ENCODE data around the gene CCDC34. TPM values are rescaled to one million over a fixed set of nuclear protein-coding genes. Genes with fewer than 3 reads are reported as not detected.

CCDC34 gene
- polyA plus RNA-seq, 1 experiment: 1.8 TPM

- Histone ChIP-seq H3K27me3 (ENCODE audit: control insufficient read depth, insufficient read depth, low read length) (no peaks in the 10 kb centered on the region), H3K4me3 (ENCODE audit: low read depth, low read length) (no peak overlapping the region), H3K36me3 (ENCODE audit: control insufficient read depth, insufficient read depth, low read length) (no peaks in the 10 kb centered on the region)
- DNase-seq (ENCODE audit: low read depth): no peak
- CTCF ChIA-PET: interaction anchor here (0.6 kb wide), 1 partner anchor 112 kb away, joined by 4 read pairs; no protein-coding TSS in a partner anchor
- TF ChIP-seq CTCF (IDR thresholded peaks at IDR 0.05; ENCODE audit: insufficient read depth, low read depth, low read length): no peak
- POLR2A ChIA-PET: interaction anchor here (0.6 to 0.7 kb wide), 2 partner anchors 13 to 1160 kb away, joined by 3 to 7 read pairs; no protein-coding TSS in a partner anchor
These were observed 6.3 kb downstream of the CCDC34 start for GRCh38 chr11:27356624-27357222.

- H3K4me3 ChIP-seq (ENCODE audit: low read depth, low read length): no peak overlapping the region
- POLR2A ChIA-PET: no interaction called here
- no peak for DNase-seq (ENCODE audit: low read depth)
- no peak for TF ChIP-seq CTCF (IDR thresholded peaks at IDR 0.05; ENCODE audit: insufficient read depth, low read depth, low read length)
- no peaks in the 10 kb centered on the region for H3K27me3 ChIP-seq (ENCODE audit: control insufficient read depth, insufficient read depth, low read length)
- CTCF ChIA-PET: no interaction called here
- no peaks in the 10 kb centered on the region for H3K36me3 ChIP-seq (ENCODE audit: control insufficient read depth, insufficient read depth, low read length)
These were observed 7.4 kb downstream of the CCDC34 start for GRCh38 chr11:27355575-27356104.

- CTCF ChIA-PET: interaction anchor here (0.6 kb wide), 1 partner anchor 10 kb away, joined by 3 read pairs; no protein-coding TSS in a partner anchor
- no peak overlapping the region for H3K4me3 ChIP-seq (ENCODE audit: low read depth, low read length)
- no peaks in the 10 kb centered on the region for H3K27me3 ChIP-seq (ENCODE audit: control insufficient read depth, insufficient read depth, low read length)
- POLR2A ChIA-PET: no interaction called here
- no peak for DNase-seq (ENCODE audit: low read depth)
- H3K36me3 ChIP-seq (ENCODE audit: control insufficient read depth, insufficient read depth, low read length): no peaks in the 10 kb centered on the region
- no peak for TF ChIP-seq CTCF (IDR thresholded peaks at IDR 0.05; ENCODE audit: insufficient read depth, low read depth, low read length)
These were observed 8.6 kb downstream of the CCDC34 start for GRCh38 chr11:27354359-27354965.

GRCh38 chr11:27353593-27354358 is 9.2 kb downstream of the CCDC34 start:
- POLR2A ChIA-PET: no interaction called here
- no peak for TF ChIP-seq CTCF (IDR thresholded peaks at IDR 0.05; ENCODE audit: insufficient read depth, low read depth, low read length)
- CTCF ChIA-PET: no interaction called here
- Histone ChIP-seq H3K36me3 (ENCODE audit: control insufficient read depth, insufficient read depth, low read length) (no peaks in the 10 kb centered on the region), H3K4me3 (ENCODE audit: low read depth, low read length) (no peak overlapping the region), H3K27me3 (ENCODE audit: control insufficient read depth, insufficient read depth, low read length) (no peaks in the 10 kb centered on the region)
- DNase-seq (ENCODE audit: low read depth): no peak

- no peak overlapping the region for H3K4me3 ChIP-seq (ENCODE audit: low read depth, low read length)
- ChIA-PET POLR2A (no interaction called here), CTCF (no interaction called here)
- no peaks in the 10 kb centered on the region for H3K36me3 ChIP-seq (ENCODE audit: control insufficient read depth, insufficient read depth, low read length)
- no peak for TF ChIP-seq CTCF (IDR thresholded peaks at IDR 0.05; ENCODE audit: insufficient read depth, low read depth, low read length)
- no peak for DNase-seq (ENCODE audit: low read depth)
- H3K27me3 ChIP-seq (ENCODE audit: control insufficient read depth, insufficient read depth, low read length): no peaks in the 10 kb centered on the region
These were observed 10.2 kb downstream of the CCDC34 start for GRCh38 chr11:27352781-27353180.
